GM23338 (cell line): ENCODE measurements around the gene BICDL2.

Experiments
- CREB1 ChIP-seq: fragments of 250-450 bp; sonication (Bioruptor Pico); IDR thresholded peaks from 2 replicates; pipeline ENCODE4 v1.5.0; 2020; ENCODE audit warnings: low read depth, mild to moderate bottlenecking, moderate library complexity
- CTCF ChIP-seq, 2 experiments: fragments of 200-600 bp in 1 of 2; sonication (generic) in 1 of 2; conservative IDR thresholded peaks; 2 replicates each; pipeline versions ENCODE4 v1.5.1 to v1.6.1; 2016 to 2017; ENCODE audit warnings: antibody characterized with exemption in 2 of 2, low read depth in 2 of 2, mild to moderate bottlenecking in 2 of 2, moderate library complexity in 1 of 2
- EZH2 ChIP-seq: fragments of 200-600 bp; sonication (generic); IDR thresholded peaks from one replicate; pipeline ENCODE4 v1.8.0; 2017; ENCODE audit warnings: antibody characterized with exemption, mild to moderate bottlenecking, low read depth; ENCODE audit not compliant: unreplicated experiment
- EZH2phosphoT487 ChIP-seq: fragments of 200-600 bp; sonication (generic); IDR thresholded peaks from one replicate; pipeline ENCODE4 v1.8.1; 2018; ENCODE audit warnings: antibody characterized with exemption; ENCODE audit not compliant: unreplicated experiment
- NANOG ChIP-seq: IDR thresholded peaks from 2 replicates; pipeline ENCODE4 v1.6.1; 2016; ENCODE audit warnings: antibody characterized with exemption, borderline replicate concordance
- POLR2AphosphoS5 ChIP-seq: IDR thresholded peaks from 2 replicates; pipeline ENCODE4 v1.6.1; 2016; ENCODE audit warnings: antibody characterized with exemption, low read depth
- ZNF114 ChIP-seq: fragments of 250-450 bp; sonication (Bioruptor Pico); IDR thresholded peaks from 2 replicates; pipeline ENCODE4 v1.5.0; 2020; ENCODE audit warnings: mild to moderate bottlenecking, moderate library complexity
- TF ChIP-seq, protein P1 (sequence below): IDR thresholded peaks from 2 replicates; pipeline ENCODE4 v1.6.1; 2016; ENCODE audit warnings: antibody characterized with exemption

DNA sequence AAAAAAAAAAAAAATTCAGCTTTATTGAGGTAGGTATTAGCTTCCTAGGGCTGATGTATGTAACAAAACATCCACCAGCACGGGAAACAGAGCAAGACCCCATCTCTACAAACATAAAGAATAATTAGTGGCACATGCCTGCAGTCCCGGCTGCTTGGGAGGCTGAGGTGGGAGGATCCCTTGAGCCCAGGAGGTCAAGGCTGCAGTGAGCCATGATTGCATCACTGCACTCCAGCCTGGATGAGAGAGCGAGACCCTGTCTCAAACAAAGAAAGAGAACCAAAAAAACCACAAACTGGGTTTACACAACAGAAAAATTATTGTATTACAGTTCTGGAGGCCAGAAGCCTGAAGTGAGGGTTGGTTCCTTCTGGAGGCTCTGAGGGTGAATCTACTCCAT, 5.6 kb upstream of the BICDL2 start:
- TF ChIP-seq CTCF (conservative IDR thresholded peaks at IDR 0.05; ENCODE audit: low read depth in 2 of 2) (no peak), POLR2AphosphoS5 (no peak), EZH2 (no peak), ZNF114 (CRISPR knock-in tag) (no peak), CREB1 (no peak), EZH2phosphoT487 (no peak), NANOG (no peak)
- TF ChIP-seq, protein P1, sequence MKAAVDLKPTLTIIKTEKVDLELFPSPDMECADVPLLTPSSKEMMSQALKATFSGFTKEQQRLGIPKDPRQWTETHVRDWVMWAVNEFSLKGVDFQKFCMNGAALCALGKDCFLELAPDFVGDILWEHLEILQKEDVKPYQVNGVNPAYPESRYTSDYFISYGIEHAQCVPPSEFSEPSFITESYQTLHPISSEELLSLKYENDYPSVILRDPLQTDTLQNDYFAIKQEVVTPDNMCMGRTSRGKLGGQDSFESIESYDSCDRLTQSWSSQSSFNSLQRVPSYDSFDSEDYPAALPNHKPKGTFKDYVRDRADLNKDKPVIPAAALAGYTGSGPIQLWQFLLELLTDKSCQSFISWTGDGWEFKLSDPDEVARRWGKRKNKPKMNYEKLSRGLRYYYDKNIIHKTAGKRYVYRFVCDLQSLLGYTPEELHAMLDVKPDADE: no peak
